M059J (cell line): Measurements from ENCODE around the gene MYO5B. TPM values are rescaled to one million over a fixed set of nuclear protein-coding genes. Genes with fewer than 3 reads are reported as not detected.

Source experiments
- DNase-seq: peaks from one replicate; pipeline ENCODE4 v3.0.0-alpha.2; 2012; ENCODE audit warnings: low read depth
- total RNA-seq: library from RNA; depleted of rRNA; stranded (reverse); fragments of >200 nt; shearing (Covaris generic); gene quantifications from 2 replicates; pipeline ENCODE4 v1.2.3, GENCODE V29; 2014

MYO5B gene
- total RNA-seq, 1 experiment from 2014 or later, result 4.1 TPM

DNA sequence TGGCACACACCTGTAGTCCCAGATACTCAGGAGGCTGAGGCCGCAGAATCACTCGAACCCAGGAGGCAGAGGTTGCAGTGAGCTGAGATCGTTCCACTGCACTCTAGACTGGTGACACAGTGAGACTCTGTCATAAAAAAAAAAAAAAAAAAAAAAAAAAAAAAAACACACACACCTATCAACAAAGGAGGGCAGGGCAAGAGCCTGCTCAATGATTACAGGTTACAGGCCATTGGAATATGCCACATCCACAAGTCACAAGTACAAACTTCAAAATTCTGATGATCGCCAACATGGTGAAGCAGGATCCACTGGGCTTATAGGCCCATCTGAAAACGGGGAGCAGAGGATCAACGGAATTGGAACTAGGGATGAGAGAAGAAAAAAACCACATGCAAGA lies 6.3 kb downstream of the MYO5B start:
- no peak for DNase-seq

DNA sequence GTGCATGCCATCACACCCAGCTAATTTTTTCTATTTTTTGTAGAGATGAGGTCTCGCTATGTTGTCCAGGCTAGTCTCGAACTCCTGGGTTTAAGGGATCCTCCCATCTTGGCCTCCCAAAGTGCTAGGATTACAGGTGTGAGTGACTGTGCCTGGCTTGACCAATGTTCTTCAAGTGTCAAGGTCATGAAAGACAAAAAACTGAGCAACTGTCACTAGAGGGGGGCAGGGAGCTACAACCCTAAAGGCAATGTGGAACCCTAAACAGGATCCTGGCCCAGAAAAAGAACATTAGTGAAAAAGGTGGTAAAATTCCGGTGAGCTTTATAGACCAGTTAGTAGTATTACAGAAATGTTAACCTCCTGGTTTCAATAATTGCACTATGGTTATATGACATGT lies 7.3 kb downstream of the MYO5B start:
- DNase-seq, result no peak

DNA sequence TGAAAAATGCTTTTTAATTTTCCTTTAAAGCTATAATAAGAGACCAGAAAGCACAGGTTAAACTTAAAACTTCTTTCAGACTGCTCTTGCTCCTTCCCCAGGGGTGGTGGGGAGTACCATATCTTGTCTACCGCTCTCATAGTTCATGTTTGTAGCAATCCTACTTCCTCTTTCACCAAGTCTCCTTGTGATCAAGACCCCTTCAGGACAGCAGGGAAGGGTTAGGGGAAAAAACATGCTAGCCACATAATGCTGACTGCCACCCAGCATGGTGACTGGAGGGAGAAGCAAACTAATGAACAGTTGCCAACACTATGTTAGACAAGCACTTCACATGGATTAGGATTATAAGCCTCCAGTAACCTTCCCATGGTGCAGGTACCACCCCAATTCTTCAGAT lies 8.6 kb downstream of the MYO5B start:
- no peak for DNase-seq

DNA sequence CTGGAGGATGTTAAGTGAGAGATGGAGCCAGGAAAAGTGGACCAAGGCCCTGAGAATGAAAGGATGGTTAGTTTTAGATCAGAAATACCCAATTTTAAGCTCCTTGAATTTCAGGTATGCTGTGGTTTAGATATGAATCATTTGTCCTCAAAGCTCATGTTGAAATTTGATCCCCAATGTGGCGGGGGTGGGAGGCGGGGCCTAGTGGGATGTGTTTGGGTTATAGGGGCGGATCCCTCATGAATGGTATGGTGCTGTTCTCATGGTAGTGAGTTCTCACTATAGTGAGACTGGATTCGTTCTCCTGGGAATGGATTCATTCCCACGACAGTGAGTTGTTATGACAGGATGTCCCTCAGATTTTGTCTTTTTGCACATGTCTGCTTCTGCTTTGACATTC lies 11.4 kb downstream of the MYO5B start:
- peak; percentile 69 for DNase-seq

DNA sequence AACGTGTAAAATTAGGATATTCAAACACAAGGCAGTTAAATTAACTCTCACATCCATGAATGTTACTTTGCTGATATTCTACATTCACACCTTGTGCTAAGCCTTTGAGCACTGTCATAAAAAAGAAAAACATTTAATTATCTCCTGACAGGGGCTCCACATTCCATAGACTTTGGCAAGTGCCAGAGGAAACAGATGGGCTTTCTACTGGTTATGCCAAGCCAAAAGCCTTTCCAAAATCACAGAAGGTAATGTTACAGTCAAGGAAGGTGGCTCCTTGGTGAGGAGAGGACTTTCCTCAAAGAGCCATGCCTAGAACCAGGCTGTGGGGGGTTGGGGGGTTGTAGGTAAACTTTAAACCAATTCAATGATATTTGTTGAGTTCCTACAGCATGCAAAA lies 12.4 kb downstream of the MYO5B start:
- DNase-seq, result no peak

DNA sequence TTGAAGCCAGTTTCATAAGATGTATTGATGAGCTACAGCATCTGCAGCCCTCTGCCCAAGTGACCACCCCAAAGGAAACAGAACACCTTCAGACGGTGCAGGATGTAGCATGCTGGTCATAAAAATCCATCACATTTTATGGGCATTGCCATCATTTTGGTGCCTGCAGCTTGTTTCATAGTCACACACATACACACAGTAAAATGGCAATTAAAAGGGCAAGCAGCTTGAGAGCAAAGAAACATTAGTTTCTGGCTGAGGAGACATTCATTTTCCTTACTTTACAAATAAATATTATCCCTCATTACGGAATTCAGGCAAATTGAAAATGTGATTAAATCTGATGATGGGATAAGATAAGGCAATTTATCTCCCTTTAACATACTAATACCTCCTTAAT lies 13.4 kb downstream of the MYO5B start:
- DNase-seq, result no peak

DNA sequence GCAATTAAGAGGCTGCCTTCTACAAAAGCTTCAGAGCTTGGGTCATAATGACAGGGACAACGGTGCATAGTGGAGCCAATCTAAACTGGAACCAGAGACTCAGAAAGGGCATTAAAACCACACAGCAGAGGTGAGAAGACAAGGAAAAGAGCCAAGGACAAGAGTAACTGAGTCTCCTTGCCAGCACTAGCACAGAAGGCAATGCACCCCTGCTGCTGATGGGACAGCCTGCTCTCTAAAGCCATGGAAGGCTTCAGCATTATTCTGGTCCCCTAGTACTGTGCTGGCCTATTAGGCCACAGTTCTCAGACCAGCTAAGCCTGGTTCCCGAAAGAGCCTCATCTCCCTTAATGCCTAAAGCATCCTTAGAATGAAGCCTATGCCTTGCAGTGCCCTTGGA lies 15.5 kb downstream of the MYO5B start:
- no peak for DNase-seq

DNA sequence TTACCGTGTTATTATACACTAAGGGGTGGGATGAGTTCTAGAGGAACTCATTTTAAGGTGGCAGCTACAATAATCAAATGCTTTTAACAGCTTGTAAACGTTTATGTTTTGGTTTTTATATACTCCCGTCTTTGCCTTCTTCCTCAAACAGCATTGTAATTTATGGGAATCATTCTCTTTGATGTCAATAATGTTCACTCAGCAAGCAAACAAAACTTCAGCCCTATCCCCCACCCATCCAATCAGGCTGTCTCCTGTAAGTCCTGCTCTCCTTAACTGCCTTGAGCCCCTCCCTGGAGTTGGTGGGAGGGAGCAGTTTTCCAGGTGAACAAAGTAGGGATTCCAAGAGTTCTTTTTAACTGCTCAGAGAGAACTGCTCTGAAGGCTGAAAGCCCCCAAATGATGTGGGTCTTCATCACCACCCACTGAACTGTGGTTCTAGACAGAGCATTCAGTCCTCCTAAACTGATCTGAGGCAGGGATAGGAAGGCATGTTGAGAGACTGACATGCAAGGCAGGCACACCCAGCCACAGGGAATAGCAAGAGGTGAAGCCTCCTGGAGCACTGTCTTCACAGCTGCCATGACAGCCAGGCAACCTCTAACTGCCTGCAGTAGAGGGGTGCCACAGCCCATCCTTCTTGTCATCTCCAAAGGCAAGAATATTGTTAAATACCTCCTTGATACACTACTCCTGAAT lies 17.5 kb downstream of the MYO5B start:
- no peak for DNase-seq

DNA sequence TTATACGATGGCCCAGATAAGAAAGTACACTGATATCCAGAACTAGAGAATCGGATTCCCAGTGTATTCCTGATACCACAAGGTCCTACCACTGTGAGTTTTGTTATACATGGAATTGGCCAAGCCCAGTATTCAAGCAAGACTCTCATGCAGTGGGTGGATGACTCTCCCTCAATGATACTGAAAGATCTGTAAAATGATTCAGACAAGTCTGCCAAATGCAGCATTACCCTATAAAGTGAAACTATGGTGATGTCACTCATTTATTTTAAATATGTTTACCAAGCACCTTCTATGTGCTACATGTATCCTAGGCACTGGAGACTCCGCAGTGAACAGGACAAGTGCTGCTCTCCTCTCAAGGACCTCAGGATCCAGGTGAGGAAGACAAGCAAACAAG lies 22.6 kb downstream of the MYO5B start:
- DNase-seq, result no peak

DNA sequence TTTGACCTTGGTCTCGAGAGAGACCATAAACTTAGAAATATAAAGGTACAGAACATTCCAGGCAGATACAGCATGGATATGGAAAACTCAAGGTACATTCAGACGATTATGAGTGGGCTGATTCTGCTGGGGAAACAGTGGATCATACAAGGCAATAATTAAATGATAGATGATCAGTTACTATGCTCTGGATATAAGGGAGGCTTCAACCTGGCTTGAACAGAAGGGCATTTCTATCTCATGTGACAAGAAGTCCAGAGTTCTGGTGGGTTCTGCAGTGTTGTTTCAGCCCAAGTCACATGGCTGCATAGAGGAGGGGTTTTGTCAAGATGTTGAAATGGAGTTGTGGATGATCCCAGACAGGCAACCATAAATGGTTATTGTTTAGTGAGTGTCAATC lies 23.5 kb downstream of the MYO5B start:
- no peak for DNase-seq

DNA sequence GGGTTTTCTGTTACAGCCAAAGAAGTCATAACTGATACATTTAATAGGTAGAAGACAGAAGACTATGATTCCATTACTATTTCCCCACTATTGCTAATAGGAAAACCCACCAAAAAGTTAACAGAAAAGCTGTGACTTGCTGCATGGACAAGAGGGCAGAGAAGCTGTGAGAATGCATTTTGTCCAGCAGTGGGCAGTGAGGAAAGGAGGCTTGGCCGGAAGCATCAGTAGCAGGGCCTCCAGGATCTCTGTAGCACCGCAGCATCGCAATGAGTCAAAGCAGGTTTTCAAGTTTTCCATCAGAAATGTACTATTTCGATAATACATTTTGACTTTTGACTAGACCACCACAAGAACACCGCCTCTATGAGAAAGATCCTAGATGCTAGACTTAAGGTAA lies 24.9 kb downstream of the MYO5B start:
- no peak for DNase-seq

DNA sequence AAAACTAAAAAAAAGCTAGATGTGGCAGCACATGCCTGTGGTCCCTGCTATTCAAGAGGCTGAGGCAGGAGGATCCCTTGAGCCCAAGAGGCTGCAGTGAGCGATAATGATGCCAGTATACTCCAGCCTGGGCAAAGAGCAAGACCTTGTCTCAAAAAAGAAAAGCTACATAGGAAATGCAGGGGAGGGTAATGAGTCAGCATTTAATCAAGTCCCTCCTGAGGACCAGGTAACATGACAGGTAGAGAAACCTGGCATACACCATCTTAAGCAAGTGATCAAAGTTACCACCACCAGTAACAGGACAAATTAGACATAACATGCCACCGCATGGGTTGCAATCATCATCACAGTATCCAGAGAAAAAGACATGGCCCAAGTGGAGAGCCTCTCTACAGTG lies 25.8 kb downstream of the MYO5B start:
- DNase-seq, result no peak

DNA sequence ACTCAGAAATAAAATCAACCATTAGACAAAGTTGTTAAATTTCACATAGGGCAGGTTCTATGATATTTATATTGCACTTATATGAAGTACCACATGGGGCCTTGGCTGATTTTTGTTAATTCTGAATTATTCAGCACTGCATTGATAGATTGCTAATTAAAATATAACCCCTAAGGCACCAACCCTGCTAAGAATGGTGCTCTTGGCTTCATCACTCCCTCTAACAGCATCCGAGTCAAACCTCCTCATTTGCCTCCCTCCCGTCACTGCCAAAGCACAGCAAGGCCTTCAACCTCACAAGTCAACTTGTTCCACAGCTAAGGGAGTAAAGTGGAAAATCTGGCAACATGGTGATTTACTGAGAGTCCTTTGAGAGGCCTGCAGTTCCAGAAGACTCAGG lies 27.0 kb downstream of the MYO5B start:
- DNase-seq, result no peak

DNA sequence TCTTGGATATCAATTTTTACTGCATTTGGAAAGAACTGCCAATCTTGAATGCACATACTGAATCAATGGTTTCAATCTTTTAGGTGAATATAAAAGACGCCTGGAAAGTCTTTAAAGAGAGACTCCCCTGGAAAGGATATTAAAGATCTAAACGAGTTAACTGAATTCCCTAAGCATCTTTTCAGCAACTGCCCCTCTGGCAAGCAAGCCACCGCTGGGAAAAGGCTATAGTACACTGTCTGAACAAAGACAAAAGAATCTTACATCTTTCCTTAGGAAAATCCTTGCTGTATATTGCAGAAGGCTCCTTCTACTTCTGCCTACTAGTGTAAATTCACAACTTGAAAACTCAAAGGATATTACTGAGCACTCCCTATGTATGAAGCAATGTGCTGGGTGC lies 28.0 kb downstream of the MYO5B start:
- DNase-seq, result no peak

DNA sequence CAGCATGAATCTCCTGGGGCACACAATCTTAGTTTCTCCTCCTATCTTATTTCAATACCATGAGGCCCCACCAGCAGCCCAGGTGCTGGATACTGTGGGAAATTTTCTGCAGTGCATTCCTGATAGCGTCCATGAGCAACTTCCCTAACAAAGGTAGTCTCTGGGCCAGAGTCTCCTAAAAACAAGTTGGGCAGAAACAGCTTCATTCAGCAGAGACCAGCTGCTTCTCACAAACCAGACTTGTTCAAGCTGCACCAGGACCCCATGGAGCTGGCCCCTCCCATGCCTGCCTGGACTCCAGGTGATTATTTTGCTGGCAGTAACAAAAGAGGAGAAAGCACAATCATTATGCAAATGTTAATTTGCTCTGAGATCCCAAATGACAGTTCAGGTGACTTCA lies 31.4 kb downstream of the MYO5B start:
- DNase-seq, result no peak

DNA sequence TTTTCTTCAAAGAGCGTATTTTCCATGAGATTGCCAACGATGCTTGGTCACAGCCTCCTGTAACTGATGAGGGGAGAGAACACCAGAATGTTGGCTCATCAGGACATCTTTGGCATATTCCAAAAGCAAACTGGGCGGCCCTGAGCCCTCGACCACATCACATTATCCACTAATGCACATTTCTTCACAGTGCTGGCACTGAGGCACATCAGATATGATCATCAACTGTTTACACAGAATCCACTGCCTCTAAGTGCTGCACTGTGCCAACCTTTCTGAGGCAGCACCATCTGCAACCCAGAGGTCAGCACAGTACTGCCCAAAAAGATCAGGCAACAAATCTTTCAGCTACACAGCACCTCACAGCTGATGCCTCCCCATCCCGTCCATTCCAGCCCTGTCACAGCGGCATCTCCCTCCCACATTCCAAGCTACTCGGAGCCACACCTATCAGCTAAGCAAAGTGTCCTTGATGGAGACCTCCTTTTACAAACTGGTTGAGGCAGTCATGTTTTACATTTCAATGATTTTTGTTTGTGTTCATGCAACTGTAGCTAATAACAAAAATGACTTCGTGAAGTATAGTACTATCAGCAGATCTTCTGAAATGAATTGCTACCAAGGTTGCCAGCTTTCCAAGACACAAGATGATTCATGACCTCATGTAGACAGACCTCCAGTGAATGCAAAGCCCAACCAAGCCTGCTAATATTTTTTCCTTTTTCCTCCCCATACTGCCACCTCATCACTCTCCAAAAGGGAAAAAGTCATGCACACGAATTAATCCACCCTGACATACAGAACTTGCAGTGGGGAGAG lies 32.3 kb downstream of the MYO5B start:
- no peak for DNase-seq

DNA sequence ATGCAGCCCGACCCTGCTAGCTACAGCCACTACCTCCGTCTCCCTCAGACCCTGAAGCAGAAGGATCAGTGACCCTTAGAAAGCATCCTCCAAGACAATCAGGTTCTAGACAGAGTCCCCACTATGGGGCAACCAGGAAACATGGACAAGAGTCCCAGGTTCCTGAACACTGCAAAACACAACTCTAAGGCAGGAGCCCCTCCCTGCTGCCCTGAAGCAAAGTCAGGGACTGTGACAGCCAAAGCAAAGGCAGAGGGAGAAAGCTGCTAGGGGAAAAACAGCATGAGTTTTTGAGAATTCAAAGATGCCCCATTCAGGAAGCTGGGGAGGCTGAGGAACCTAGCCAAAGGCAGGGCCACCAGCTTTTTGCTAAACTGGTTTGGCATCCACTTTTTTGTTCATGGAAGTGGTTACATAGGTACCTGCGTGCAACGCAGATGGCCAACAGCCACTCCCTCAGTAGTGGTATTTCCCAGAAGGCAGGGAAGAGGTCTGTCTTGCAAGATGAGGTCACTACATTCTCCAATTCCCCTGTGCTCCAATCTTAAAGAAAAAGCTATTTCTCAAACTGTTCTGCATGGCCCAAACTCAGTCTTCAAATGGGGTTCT lies 33.2 kb downstream of the MYO5B start:
- DNase-seq, result no peak

DNA sequence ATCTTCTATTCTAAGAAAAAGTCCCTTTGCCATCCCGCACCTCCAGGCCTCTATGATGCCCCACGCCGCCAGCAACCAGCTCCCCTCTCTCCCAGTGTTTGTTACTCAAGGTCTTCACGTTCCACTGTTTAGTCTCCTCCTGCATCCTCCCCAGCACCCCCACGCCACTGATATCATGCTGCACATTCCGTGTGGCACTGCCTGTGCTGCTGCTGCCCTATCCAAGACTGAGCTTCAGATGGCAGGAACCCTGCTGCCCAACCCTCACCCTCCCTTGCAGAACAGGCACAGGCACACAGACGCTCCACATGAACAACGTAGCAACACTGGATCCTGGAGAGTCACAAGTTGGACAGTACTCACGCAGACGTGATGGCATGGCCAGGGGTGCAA lies 35.3 kb downstream of the MYO5B start:
- no peak for DNase-seq

DNA sequence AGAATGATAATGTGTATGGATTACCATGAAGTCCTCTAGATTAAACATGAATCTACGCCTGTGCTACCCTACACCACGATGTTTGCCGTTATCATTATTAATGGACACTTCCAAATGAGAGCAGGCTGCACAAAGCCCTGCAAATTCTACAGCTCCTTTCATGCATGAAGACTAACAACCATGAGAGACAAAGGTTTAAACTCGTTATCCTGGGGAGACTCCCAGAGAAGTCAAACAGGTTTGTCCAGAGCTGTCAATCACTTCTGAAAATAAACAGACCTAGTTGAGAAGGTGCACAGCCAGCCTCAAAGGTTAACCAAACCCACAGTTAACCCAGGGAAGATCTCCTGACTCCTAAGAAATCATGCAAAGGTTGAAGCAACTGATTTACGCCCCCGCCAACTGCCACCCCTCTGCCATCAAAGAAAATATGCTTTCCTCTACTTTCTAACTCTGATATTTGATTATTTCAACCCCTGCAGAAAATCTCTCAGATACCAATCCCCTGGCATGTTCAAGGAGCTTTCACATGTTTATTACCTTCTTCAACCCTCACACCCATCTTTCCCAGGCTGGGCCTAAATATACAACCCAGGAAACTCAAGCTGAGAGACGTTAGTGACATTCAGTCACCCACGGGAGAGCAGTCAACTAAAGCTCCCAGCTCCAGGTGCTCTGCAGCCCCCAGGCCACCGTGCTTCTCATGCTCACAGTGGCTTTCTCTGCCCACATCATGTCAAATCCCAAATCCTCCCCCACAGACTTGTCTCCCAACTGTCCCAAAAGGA lies 35.9 kb downstream of the MYO5B start:
- no peak for DNase-seq

DNA sequence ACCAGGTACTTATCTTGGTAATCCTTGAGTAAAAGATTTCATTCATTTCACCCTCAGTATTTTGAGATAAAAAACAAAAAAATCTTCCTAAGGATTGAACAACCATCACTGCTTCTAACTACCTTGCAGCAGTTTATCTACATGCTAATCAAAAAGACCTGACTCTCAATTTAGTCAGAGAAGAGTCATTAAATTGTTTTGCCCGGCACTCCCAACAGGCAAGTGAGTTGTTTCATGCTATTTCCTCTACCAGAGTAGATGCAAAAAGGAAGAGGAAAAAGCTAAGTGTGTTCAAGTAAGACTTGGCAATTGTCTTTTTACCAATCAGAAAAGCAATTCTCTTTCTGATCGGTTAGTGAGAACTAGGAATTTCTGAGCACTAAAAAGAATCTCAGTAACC lies 39.5 kb downstream of the MYO5B start:
- DNase-seq, result no peak

DNA sequence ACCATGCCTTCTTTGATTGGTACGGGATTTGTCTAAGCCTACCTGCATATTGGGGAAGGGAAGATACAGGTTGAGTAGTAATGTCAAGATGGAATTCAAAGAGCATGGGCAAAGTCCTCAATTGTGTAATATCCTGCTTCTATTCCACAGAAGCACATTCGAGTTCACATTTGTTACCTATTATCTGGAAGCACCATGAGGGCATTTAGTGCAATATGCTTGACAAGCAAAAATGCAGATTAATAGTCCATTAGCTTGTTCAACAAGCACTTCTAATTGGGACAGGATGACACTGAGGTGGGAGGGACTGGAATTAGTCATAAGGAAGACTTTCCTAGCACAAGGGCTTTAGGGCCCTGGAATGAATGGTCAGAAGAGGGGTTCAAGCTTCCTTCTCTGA lies 40.5 kb downstream of the MYO5B start:
- DNase-seq, result no peak

DNA sequence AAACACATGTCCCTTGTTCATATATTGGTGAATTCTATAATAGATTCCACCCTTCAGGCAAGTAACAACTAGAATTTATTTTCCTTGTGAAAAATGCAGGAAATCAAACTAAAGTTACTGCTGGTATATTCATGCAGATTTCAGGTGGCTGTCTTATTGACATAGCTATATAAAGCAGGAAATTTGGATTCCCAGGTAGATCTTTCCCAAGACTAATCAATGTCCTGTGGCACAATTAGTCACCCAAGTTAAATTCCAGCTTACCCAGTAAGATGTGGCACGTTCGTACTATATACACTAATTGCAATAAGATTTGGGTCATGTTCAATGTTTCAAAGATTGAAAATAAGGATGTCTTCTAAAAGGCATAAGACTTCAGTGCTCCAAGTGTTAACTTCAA lies 42.0 kb downstream of the MYO5B start:
- DNase-seq, result no peak
